Progenitor cell of endocrine pancreas (in vitro differentiated cells): ENCODE data around the gene PERCC1. TPM values are rescaled to one million over a fixed set of nuclear protein-coding genes. Genes with fewer than 3 reads are reported as not detected.

Source experiments
- DNase-seq: peaks from one replicate; pipeline ENCODE4 v3.0.0; 2021; ENCODE audit warnings: low spot score; ENCODE audit not compliant: unreplicated experiment
- H3K27ac Mint-ChIP-seq: 2 replicates; pipeline ENCODE4 v1.8.0; 2021; ENCODE audit warnings: mild to moderate bottlenecking, moderate library complexity, mixed read lengths
- H3K27me3 Mint-ChIP-seq: 2 replicates; pipeline ENCODE4 v1.8.0; 2021; ENCODE audit warnings: mixed read lengths
- H3K36me3 Mint-ChIP-seq: 2 replicates; pipeline ENCODE4 v1.8.0; 2022; ENCODE audit warnings: mixed read lengths; ENCODE audit not compliant: insufficient read depth
- H3K4me1 Mint-ChIP-seq: 2 replicates; pipeline ENCODE4 v1.8.0; 2021; ENCODE audit warnings: low read depth, mixed read lengths
- H3K4me3 Mint-ChIP-seq: 2 replicates; pipeline ENCODE4 v1.8.0; 2021; ENCODE audit warnings: low read depth, mild to moderate bottlenecking, moderate library complexity, mixed read lengths
- H3K9me3 Mint-ChIP-seq: 2 replicates; pipeline ENCODE4 v1.8.0; 2021; ENCODE audit warnings: low read depth, mixed read lengths
- CTCF ChIP-seq: fragments of 200-600 bp; sonication (generic); IDR thresholded peaks from one replicate; pipeline ENCODE4 v1.5.0; 2021; ENCODE audit warnings: antibody characterized with exemption, mild to moderate bottlenecking; ENCODE audit not compliant: unreplicated experiment
- total RNA-seq: library from RNA; stranded (reverse); gene quantifications from 2 replicates; pipeline ENCODE4 v1.2.1, GENCODE V29; 2021

PERCC1 gene
- total RNA-seq, 1 donor from 2014 or later, result 7.6 TPM

- no peak for TF ChIP-seq CTCF
- Mint-ChIP-seq H3K9me3 (no peaks in the 10 kb centered on the region), H3K4me3 (peak overlapping the region; percentile 33), H3K4me1 (peaks cover 6% of the 10 kb centered on the region), H3K27me3 (no peaks in the 10 kb centered on the region), H3K36me3 (peaks cover 2% of the 10 kb centered on the region), H3K27ac (no peak overlapping the region)
- DNase-seq, result no peak
These were observed 18.0 kb upstream of the PERCC1 start for GRCh38 chr16:1412847-1413246.

GRCh38 chr16:1413684-1414531 is 17.0 kb upstream of the PERCC1 start:
- TF ChIP-seq CTCF, result peak; percentile 69
- Mint-ChIP-seq H3K27ac (peak overlapping the region; percentile 62), H3K9me3 (no peaks in the 10 kb centered on the region), H3K4me3 (peak overlapping the region; percentile 76), H3K4me1 (peaks cover 5% of the 10 kb centered on the region), H3K36me3 (peaks cover 2% of the 10 kb centered on the region), H3K27me3 (no peaks in the 10 kb centered on the region)
- DNase-seq, result peak; percentile 56

- Mint-ChIP-seq H3K36me3 (peaks cover 2% of the 10 kb centered on the region), H3K27ac (peak within 1 kb of the TSS; percentile 94), H3K27me3 (no peaks in the 10 kb centered on the region), H3K9me3 (no peaks in the 10 kb centered on the region), H3K4me3 (peak within 1 kb of the TSS; percentile 81), H3K4me1 (peaks cover 6% of the 10 kb centered on the region)
- DNase-seq, result peak; percentile 69
- TF ChIP-seq CTCF, result no peak
These were observed 16.2 kb upstream of the PERCC1 start, which contains the start of gene UNKL for GRCh38 chr16:1414532-1415260. Gene UNKL (minus strand): TSS chr16:1414704. CDS start chr16:1414691, 13 bp downstream.

GRCh38 chr16:1416521-1416941 is 14.3 kb upstream of the PERCC1 start:
- Mint-ChIP-seq H3K27ac (peak overlapping the region; percentile 56), H3K27me3 (no peaks in the 10 kb centered on the region), H3K36me3 (peaks cover 2% of the 10 kb centered on the region), H3K4me3 (peak overlapping the region; percentile 29), H3K4me1 (peaks cover 14% of the 10 kb centered on the region), H3K9me3 (no peaks in the 10 kb centered on the region)
- no peak for DNase-seq
- TF ChIP-seq CTCF, result no peak

DNA sequence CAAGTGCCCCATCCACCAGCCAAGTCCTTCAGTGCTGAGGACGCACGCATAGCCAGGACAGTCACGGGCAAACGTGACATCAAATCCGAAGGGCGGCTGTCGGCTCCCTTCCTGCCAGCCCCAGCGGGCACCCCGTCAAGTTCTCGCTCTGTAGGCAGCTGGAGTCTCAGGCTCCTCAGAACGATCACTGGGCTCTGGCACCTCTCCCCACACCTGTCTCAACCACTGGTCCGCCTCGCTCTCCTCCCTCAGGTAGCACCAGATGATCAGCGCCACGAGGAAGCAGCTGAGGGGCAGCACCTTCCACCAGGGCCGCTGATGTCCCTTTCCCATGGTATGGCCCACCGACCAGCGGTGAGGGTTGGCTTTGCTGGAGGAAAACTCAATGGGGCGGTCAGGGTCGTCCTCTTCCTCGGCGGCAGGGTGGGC is 10.8 kb upstream of the PERCC1 start:
- Mint-ChIP-seq H3K4me1 (peaks cover 11% of the 10 kb centered on the region), H3K27me3 (no peaks in the 10 kb centered on the region), H3K9me3 (no peaks in the 10 kb centered on the region), H3K36me3 (no peaks in the 10 kb centered on the region), H3K27ac (peak overlapping the region; percentile 97), H3K4me3 (peak overlapping the region; percentile 86)
- no peak for DNase-seq
- TF ChIP-seq CTCF, result no peak
